Smooth muscle cell (in vitro differentiated cells): ENCODE results near the gene APBB1. TPM values are rescaled to one million over a fixed set of nuclear protein-coding genes. Genes with fewer than 3 reads are reported as not detected.

ENCODE experiments used
- DNase-seq: peaks from one replicate; lab custom pipeline; 2025; ENCODE audit not compliant: unreplicated experiment; lab: John Stamatoyannopoulos, UW
- H2AFZ ChIP-seq: fragments of 200-600 bp; sonication (generic); 2 replicates; pipeline ENCODE4 v1.6.0; 2016; ENCODE audit warnings: antibody characterized with exemption, low read depth, mild to moderate bottlenecking
- H3F3A ChIP-seq: fragments of 200-600 bp; sonication (generic); 2 replicates; pipeline ENCODE4 v1.6.0; 2017; ENCODE audit warnings: antibody characterized with exemption, low read depth
- H3K27ac ChIP-seq: fragments of 200-600 bp; sonication (generic); 2 replicates; pipeline ENCODE4 v1.5.1; 2016; ENCODE audit warnings: low read depth, mild to moderate bottlenecking
- H3K27me3 ChIP-seq: fragments of 200-600 bp; sonication (generic); 2 replicates; pipeline ENCODE4 v1.6.1; 2016; ENCODE audit warnings: low read depth, mild to moderate bottlenecking
- H3K36me3 ChIP-seq: fragments of 200-600 bp; sonication (generic); 2 replicates; pipeline ENCODE4 v1.5.1; 2016; ENCODE audit warnings: low read depth
- H3K4me1 ChIP-seq: fragments of 200-600 bp; sonication (generic); 2 replicates; pipeline ENCODE4 v1.5.1; 2016; ENCODE audit warnings: low read depth
- H3K4me2 ChIP-seq: fragments of 200-600 bp; sonication (generic); 2 replicates; pipeline ENCODE4 v1.6.0; 2016; ENCODE audit warnings: mild to moderate bottlenecking
- H3K4me3 ChIP-seq: fragments of 200-600 bp; sonication (generic); 2 replicates; pipeline ENCODE4 v1.5.1; 2016; ENCODE audit warnings: mild to moderate bottlenecking
- H3K79me2 ChIP-seq: fragments of 200-600 bp; sonication (generic); 2 replicates; pipeline ENCODE4 v1.6.0; 2016; ENCODE audit warnings: low read depth, mild to moderate bottlenecking
- H3K9ac ChIP-seq: fragments of 200-600 bp; sonication (generic); 2 replicates; pipeline ENCODE4 v1.6.0; 2016; ENCODE audit warnings: low read depth
- H3K9me3 ChIP-seq: fragments of 200-600 bp; sonication (generic); replicated peaks from 2 replicates; pipeline ENCODE4 v1.5.1; 2016; ENCODE audit warnings: low read depth
- H4K20me1 ChIP-seq: fragments of 200-600 bp; sonication (generic); 2 replicates; pipeline ENCODE4 v1.6.0; 2016; ENCODE audit warnings: low read depth
- CTCF ChIP-seq: fragments of 200-600 bp; sonication (generic); IDR thresholded peaks from 2 replicates; pipeline ENCODE4 v1.5.1; 2017; ENCODE audit warnings: borderline replicate concordance, mild to moderate bottlenecking, antibody characterized with exemption; ENCODE audit not compliant: insufficient read depth, poor library complexity, severe bottlenecking
- WGBS: methylation state at CpG from one replicate; pipeline ENCODE4 v1.1.7; 2016; ENCODE audit warnings: low lambda C conversion rate; 5-methylcytosine and 5-hydroxymethylcytosine counted together
- polyA plus RNA-seq: library from polyadenylated mRNA; unstranded; fragments of >200 nt; fragmentation: Nextera tagmentation; extraction: Ambion mirVana; gene quantifications from 2 replicates; pipeline ENCODE4 v1.2.1, GENCODE V29; 2016
- total RNA-seq: library from RNA; depleted of rRNA; stranded (reverse); fragments of >200 nt; gene quantifications from 2 replicates; pipeline ENCODE4 v1.2.3, GENCODE V29; 2014

APBB1 gene
- total and polyA plus RNA-seq, 2 experiments from 2014 or later = 36.7 to 64.2 TPM

GRCh38 chr11:6453152-6453551 is 34.3 kb upstream of the APBB1 start:
- Histone ChIP-seq H3K4me1 (no peaks in the 10 kb centered on the region), H3K79me2 (no peaks in the 10 kb centered on the region), H4K20me1 (peaks cover 7% of the 10 kb centered on the region), H3K36me3 (no peaks in the 10 kb centered on the region), H3F3A (no peaks in the 10 kb centered on the region), H2AFZ (no peak overlapping the region), H3K9me3 (no peaks in the 10 kb centered on the region), H3K9ac (no peak overlapping the region), H3K4me2 (no peak overlapping the region), H3K27ac (no peak overlapping the region), H3K27me3 (no peaks in the 10 kb centered on the region), H3K4me3 (no peak overlapping the region)
- no peak for DNase-seq
- TF ChIP-seq CTCF = no peak
- 96% methylated on average over 2 of the region's 2 CpGs for WGBS

- 91% methylated on average over 3 of the region's 3 CpGs for WGBS
- Histone ChIP-seq H3K9me3 (no peaks in the 10 kb centered on the region), H3K36me3 (no peaks in the 10 kb centered on the region), H3F3A (no peaks in the 10 kb centered on the region), H3K9ac (no peak overlapping the region), H3K4me1 (no peaks in the 10 kb centered on the region), H3K79me2 (no peaks in the 10 kb centered on the region), H2AFZ (no peak overlapping the region), H3K4me3 (no peak overlapping the region), H3K4me2 (no peak overlapping the region), H3K27me3 (no peaks in the 10 kb centered on the region), H4K20me1 (peaks cover 7% of the 10 kb centered on the region), H3K27ac (no peak overlapping the region)
- no peak for TF ChIP-seq CTCF
- DNase-seq = no peak
Observed at GRCh38 chr11:6452219-6452618, 33.3 kb upstream of the APBB1 start.

GRCh38 chr11:6448574-6448973 is 29.7 kb upstream of the APBB1 start:
- no peak overlapping the region for H3K9ac ChIP-seq
- H4K20me1 ChIP-seq = peaks cover 7% of the 10 kb centered on the region
- WGBS = 83% methylated on average over 2 of the region's 3 CpGs
- H3K4me2 ChIP-seq = no peak overlapping the region
- H3K4me3 ChIP-seq = no peak overlapping the region
- no peaks in the 10 kb centered on the region for H3K4me1 ChIP-seq
- DNase-seq = no peak
- TF ChIP-seq CTCF = no peak
- H2AFZ ChIP-seq = no peak overlapping the region
- H3K9me3 ChIP-seq = no peaks in the 10 kb centered on the region
- no peaks in the 10 kb centered on the region for H3K36me3 ChIP-seq
- H3K79me2 ChIP-seq = no peaks in the 10 kb centered on the region
- no peaks in the 10 kb centered on the region for H3F3A ChIP-seq
- H3K27ac ChIP-seq = no peak overlapping the region
- H3K27me3 ChIP-seq = no peaks in the 10 kb centered on the region

GRCh38 chr11:6443269-6444003 is 24.5 kb upstream of the APBB1 start:
- H3K9me3 ChIP-seq = no peaks in the 10 kb centered on the region
- DNase-seq = no peak
- 32% methylated on average over 5 of the region's 5 CpGs for WGBS
- no peak overlapping the region for H3K27ac ChIP-seq
- H3F3A ChIP-seq = no peaks in the 10 kb centered on the region
- H2AFZ ChIP-seq = no peak overlapping the region
- H3K4me2 ChIP-seq = no peak overlapping the region
- H3K36me3 ChIP-seq = no peaks in the 10 kb centered on the region
- no peaks in the 10 kb centered on the region for H3K27me3 ChIP-seq
- peak; percentile 66 for TF ChIP-seq CTCF
- no peaks in the 10 kb centered on the region for H3K4me1 ChIP-seq
- H3K9ac ChIP-seq = no peak overlapping the region
- H4K20me1 ChIP-seq = no peaks in the 10 kb centered on the region
- no peak overlapping the region for H3K4me3 ChIP-seq
- no peaks in the 10 kb centered on the region for H3K79me2 ChIP-seq
